ENCODE measurements around the gene KRTAP10-4. TPM values are rescaled to one million over a fixed set of nuclear protein-coding genes. Genes with fewer than 3 reads are reported as not detected.

The KRTAP10-4 gene
- total RNA-seq, 4 donors from 2014 or later, result not detected

- no peak within 1 kb of the TSS for H3K27ac ChIP-seq
- no peak within 1 kb of the TSS for H3K4me3 ChIP-seq
- H3K36me3 ChIP-seq, result no peaks in the 10 kb centered on the region
- no peak for DNase-seq
- H3K27me3 ChIP-seq, result no peaks in the 10 kb centered on the region
- no peak for TF ChIP-seq POLR2A (IDR thresholded peaks at IDR 0.05)
- TF ChIP-seq CTCF (IDR thresholded peaks at IDR 0.05), result no peak
- no peaks in the 10 kb centered on the region for H3K4me1 ChIP-seq
- H3K9me3 ChIP-seq, result no peaks in the 10 kb centered on the region
These were observed 14.8 kb upstream of the KRTAP10-4 start, which contains the start of gene KRTAP10-3 for GRCh38 chr21:44558695-44559094. Gene KRTAP10-3 (minus strand): TSS chr21:44558795. CDS start chr21:44558715, 80 bp downstream.

- Histone ChIP-seq H3K36me3 (no peaks in the 10 kb centered on the region), H3K4me3 (no peak overlapping the region), H3K27me3 (no peaks in the 10 kb centered on the region), H3K9me3 (no peaks in the 10 kb centered on the region), H3K27ac (no peak overlapping the region), H3K4me1 (peaks cover 0 to 4% (median 0%) of the 10 kb centered on the region in 4 donors)
- TF ChIP-seq CTCF (IDR thresholded peaks at IDR 0.05), result no peak
- TF ChIP-seq POLR2A (IDR thresholded peaks at IDR 0.05), result no peak
- DNase-seq, result no peak
These were observed 9.4 kb upstream of the KRTAP10-4 start for GRCh38 chr21:44564099-44564498.

- no peaks in the 10 kb centered on the region for H3K9me3 ChIP-seq
- H3K27ac ChIP-seq, result no peak overlapping the region
- H3K4me3 ChIP-seq, result no peak overlapping the region
- TF ChIP-seq CTCF (IDR thresholded peaks at IDR 0.05), result no peak
- no peak for TF ChIP-seq POLR2A (IDR thresholded peaks at IDR 0.05)
- H3K27me3 ChIP-seq, result no peaks in the 10 kb centered on the region
- H3K36me3 ChIP-seq, result no peaks in the 10 kb centered on the region
- no peak for DNase-seq
- peaks cover 0 to 4% (median 0%) of the 10 kb centered on the region in 4 donors for H3K4me1 ChIP-seq
These were observed 8.5 kb upstream of the KRTAP10-4 start for GRCh38 chr21:44564886-44565598.

GRCh38 chr21:44566403-44566802 lies 7.1 kb upstream of the KRTAP10-4 start:
- H3K4me3 ChIP-seq, result no peak overlapping the region

GRCh38 chr21:44567481-44568171 lies 5.9 kb upstream of the KRTAP10-4 start:
- peak in 1 of 3 donors; percentile 34 for DNase-seq
- Histone ChIP-seq H3K27me3 (no peaks in the 10 kb centered on the region), H3K27ac (no peak overlapping the region), H3K4me1 (peaks cover 0 to 4% (median 0%) of the 10 kb centered on the region in 4 donors), H3K9me3 (peaks cover 0 to 5% (median 0%) of the 10 kb centered on the region in 4 donors), H3K4me3 (no peak overlapping the region), H3K36me3 (no peaks in the 10 kb centered on the region)
- TF ChIP-seq CTCF (IDR thresholded peaks at IDR 0.05), result no peak
- no peak for TF ChIP-seq POLR2A (IDR thresholded peaks at IDR 0.05)

More at GRCh38 chr21:44566403-44566802, 7.1 kb upstream of the KRTAP10-4 start:
- peaks cover 0 to 4% (median 0%) of the 10 kb centered on the region in 4 donors for H3K4me1 ChIP-seq
- TF ChIP-seq POLR2A (IDR thresholded peaks at IDR 0.05), result no peak
- TF ChIP-seq CTCF (IDR thresholded peaks at IDR 0.05), result no peak
- H3K36me3 ChIP-seq, result no peaks in the 10 kb centered on the region
- H3K27me3 ChIP-seq, result no peaks in the 10 kb centered on the region
- no peak overlapping the region for H3K27ac ChIP-seq
- DNase-seq, result no peak
- H3K9me3 ChIP-seq, result peaks cover 0 to 4% (median 0%) of the 10 kb centered on the region in 4 donors
